GM12865 (cell line): ENCODE results near the gene GCAT.
A peak's percentile ranks its signal among the peaks of the same experiment; 100 is the strongest.

Experiments used
- DNase-seq: peaks from one replicate; pipeline ENCODE4 v3.0.0; 2010; ENCODE audit warnings: low read depth
- H3K4me3 ChIP-seq: 2 replicates; pipeline ENCODE4 v1.5.1; 2011; ENCODE audit warnings: mild to moderate bottlenecking, low read depth, low read length, control low read depth
- CTCF ChIP-seq: IDR thresholded peaks from 2 replicates; pipeline ENCODE4 v1.5.1; 2011; ENCODE audit warnings: low read length, control low read depth, low read depth, inconsistent platforms; ENCODE audit not compliant: insufficient read depth; ENCODE audit errors: missing control alignments

Gene GCAT

GRCh38 chr22:37818409-37819104, 10.8 kb downstream of the GCAT start:
- peak; percentile 81 for DNase-seq
- H3K4me3 ChIP-seq: peak overlapping the region; percentile 23
- TF ChIP-seq CTCF: peak; percentile 43

DNA sequence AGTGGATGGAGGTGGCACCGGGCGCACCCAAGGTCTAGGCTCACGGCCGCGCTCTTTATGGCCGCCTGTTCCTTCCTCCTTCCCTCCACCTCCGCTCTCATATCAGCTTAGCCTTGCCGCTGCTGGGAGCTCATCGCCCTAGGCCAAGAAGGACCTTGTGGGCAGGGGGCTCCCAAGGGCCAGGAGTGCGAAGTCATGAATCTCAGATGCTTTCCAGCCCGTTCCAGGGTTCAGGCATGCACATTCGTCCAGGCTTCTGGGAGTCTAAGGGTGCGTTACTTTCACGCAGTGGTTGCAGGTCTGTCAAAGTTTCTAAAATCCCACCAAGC, 11.3 kb downstream of the GCAT start:
- no peak for DNase-seq
- 0 out of 2 replicates have a peak overlapping the region, but pooled peaks have one; percentile 23 for H3K4me3 ChIP-seq
- no peak for TF ChIP-seq CTCF

DNA sequence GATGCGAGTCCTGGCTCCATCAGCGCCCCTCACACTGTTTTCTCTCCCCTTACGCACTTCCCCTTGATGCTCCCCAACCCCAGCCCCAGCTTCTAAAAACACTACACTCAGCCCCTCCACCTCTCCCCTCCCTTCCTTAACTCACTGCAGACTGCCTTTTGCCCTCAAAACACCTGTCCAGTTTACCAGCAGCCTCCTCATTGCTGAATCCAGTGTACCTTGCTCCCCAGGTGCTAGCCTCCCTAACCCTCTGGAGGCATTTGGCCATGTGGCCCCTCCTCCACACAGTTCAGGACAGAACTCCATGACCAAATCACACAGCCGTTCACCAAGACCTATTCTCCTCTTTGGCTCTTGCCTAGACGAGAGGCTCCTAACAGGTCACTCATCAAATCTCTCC, 12.6 kb downstream of the GCAT start:
- H3K4me3 ChIP-seq: no peak overlapping the region
- DNase-seq: no peak
- TF ChIP-seq CTCF: no peak

- H3K4me3 ChIP-seq: no peak overlapping the region
- no peak for TF ChIP-seq CTCF
- DNase-seq: no peak
Observed at GRCh38 chr22:37822079-37822833, 14.5 kb downstream of the GCAT start.

DNA sequence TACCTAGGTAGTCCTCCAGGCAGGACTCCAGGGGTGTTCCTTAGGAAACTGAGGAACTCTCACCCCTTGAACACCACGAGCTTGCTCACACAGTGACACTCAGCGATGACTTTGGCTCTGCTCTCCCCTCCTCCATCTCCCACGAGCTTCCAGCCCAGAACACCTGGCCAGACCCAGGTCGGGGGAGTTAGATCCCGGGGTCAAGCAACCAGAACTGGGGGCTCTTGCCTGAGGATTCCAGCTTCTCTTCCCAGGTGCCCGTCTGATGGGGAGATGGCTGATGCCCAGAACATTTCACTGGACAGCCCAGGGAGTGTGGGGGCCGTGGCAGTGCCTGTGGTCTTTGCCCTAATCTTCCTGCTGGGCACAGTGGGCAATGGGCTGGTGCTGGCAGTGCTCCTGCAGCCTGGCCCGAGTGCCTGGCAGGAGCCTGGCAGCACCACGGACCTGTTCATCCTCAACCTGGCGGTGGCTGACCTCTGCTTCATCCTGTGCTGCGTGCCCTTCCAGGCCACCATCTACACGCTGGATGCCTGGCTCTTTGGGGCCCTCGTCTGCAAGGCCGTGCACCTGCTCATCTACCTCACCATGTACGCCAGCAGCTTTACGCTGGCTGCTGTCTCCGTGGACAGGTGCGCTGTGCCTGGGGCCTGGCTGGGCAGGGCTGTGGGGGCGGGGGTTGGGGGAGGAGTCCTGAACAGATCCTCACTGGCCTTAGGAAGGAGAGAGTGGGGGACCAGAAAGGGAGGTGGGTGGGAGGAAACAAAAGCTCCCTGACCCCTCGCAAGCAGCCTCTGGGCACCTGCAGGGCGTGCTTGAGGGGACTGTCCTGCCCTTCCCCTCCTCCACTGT, 15.6 kb downstream of the GCAT start, which contains the start of gene GALR3:
Gene GALR3 (plus strand): TSS at position 249 of the 852 bp plus-strand sequence. CDS start 25 bp downstream, at position 274.
- DNase-seq: no peak
- H3K4me3 ChIP-seq: peak within 1 kb of the TSS; percentile 43
- TF ChIP-seq CTCF: no peak

DNA sequence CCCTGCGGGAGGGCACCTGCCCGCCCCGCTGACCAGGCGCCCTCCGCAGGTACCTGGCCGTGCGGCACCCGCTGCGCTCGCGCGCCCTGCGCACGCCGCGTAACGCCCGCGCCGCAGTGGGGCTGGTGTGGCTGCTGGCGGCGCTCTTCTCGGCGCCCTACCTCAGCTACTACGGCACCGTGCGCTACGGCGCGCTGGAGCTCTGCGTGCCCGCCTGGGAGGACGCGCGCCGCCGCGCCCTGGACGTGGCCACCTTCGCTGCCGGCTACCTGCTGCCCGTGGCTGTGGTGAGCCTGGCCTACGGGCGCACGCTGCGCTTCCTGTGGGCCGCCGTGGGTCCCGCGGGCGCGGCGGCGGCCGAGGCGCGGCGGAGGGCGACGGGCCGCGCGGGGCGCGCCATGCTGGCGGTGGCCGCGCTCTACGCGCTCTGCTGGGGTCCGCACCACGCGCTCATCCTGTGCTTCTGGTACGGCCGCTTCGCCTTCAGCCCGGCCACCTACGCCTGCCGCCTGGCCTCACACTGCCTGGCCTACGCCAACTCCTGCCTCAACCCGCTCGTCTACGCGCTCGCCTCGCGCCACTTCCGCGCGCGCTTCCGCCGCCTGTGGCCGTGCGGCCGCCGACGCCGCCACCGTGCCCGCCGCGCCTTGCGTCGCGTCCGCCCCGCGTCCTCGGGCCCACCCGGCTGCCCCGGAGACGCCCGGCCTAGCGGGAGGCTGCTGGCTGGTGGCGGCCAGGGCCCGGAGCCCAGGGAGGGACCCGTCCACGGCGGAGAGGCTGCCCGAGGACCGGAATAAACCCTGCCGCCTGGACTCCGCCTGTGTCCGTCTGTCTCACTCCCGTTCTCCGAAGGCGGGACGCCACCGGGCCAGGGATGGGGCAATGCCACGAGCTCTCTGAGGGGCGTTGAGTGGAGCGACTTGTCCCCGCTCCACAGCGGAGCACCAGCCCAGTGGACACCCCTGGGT, 17.2 kb downstream of the GCAT start:
- peak; percentile 60 for DNase-seq
- peak overlapping the region; percentile 43 for H3K4me3 ChIP-seq
- TF ChIP-seq CTCF: peak; percentile 17
